GM08714 (cell line): ENCODE results near the gene RREB1.

Source experiments
- H3K4me3 ChIP-seq: fragments of 200-500 bp; sonication (Bioruptor generic); 2 replicates; pipeline ENCODE4 v1.5.1; 2014; ENCODE audit warnings: mild to moderate bottlenecking, low read length, inconsistent platforms
- ZNF274 ChIP-seq: IDR thresholded peaks from 2 replicates; pipeline ENCODE4 v1.6.1; 2012; ENCODE audit warnings: mild to moderate bottlenecking, low read depth, low read length

RREB1 gene

GRCh38 chr6:7122684-7123083 is 14.9 kb downstream of the RREB1 start:
- no peak for TF ChIP-seq ZNF274
- H3K4me3 ChIP-seq = no peak overlapping the region

DNA sequence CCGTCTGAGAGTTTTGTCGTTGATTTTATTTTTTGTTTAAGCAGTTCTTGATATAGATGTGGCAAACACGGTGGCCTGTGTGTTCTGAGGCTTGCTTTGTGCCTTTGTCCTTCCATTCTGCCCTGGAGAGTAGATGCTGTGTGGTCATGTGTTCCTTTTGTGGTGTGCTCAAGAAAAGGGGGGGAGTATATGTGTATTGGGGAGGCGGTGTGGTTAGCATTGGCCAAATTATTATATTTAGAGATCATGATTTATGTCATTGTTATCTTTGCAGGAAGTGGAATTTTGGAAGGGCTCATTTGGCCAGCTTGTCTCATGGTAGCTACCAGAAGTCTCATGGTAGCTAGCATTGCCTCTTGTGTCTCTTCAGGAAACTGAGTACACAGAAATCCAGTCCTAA is 16.4 kb downstream of the RREB1 start:
- no peak for TF ChIP-seq ZNF274
- H3K4me3 ChIP-seq = no peak overlapping the region

DNA sequence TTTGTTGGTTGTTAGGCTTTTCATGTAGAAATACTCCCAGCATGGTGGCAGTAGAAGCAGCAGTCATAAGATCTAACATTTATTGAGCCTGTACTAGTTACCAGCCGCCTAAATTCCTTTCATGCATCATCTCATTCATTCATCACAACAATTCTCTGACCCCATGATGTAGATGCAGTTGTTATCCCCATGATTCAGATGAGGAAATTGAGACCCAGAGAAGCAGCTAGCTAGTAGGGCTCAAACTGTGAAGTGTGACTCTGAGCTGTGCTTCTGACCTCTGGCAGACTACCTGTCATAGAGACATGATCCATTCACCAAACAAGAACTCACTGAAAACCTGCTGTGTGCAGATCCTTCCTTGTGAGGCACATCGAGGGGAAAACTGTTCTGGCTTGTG is 16.9 kb downstream of the RREB1 start:
- no peak overlapping the region for H3K4me3 ChIP-seq
- TF ChIP-seq ZNF274 = no peak

DNA sequence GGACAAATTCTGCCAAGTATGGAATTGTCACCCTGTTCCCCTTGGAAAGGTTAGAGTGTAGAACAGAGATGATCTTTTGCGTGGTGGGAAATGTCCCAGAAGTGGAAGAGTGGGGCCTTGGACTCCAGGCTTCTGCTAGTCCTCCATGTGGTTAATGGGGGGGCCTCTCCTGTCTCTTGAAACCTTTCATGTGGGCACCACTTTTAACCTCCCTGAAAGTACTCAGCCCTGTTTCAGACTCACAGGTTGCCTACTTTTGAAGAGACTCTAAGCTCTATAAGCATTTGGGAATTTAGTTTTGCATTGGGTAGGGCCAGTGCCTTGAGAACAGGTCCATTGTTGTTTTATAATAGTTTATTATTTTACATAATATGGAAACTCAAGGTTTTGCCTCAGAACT is 17.5 kb downstream of the RREB1 start:
- no peak overlapping the region for H3K4me3 ChIP-seq
- no peak for TF ChIP-seq ZNF274

DNA sequence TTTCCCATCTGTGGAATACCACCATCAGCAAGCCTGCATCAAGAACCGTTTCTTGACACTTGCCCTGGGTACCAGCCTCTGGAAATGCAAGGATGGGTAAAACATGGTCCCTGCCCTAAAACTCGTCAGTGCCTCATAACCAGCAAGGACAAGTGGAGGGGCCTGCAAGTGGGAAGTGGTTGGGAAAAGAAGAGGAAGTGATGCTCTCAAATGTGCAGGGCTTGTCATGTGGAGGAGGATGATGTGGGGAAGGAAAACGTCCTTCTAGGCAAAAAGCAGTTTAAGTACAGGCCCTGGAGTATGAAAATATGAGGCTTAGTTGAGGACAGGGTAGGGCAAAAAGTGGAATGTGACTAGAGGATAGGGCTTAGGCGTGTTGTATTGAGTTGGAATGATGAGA is 19.0 kb downstream of the RREB1 start:
- H3K4me3 ChIP-seq = no peak overlapping the region
- TF ChIP-seq ZNF274 = no peak

- no peak overlapping the region for H3K4me3 ChIP-seq
- TF ChIP-seq ZNF274 = no peak
Observed at GRCh38 chr6:7127680-7128079, 19.9 kb downstream of the RREB1 start.

GRCh38 chr6:7129360-7129759 is 21.6 kb downstream of the RREB1 start:
- no peak for TF ChIP-seq ZNF274
- H3K4me3 ChIP-seq = no peak overlapping the region

DNA sequence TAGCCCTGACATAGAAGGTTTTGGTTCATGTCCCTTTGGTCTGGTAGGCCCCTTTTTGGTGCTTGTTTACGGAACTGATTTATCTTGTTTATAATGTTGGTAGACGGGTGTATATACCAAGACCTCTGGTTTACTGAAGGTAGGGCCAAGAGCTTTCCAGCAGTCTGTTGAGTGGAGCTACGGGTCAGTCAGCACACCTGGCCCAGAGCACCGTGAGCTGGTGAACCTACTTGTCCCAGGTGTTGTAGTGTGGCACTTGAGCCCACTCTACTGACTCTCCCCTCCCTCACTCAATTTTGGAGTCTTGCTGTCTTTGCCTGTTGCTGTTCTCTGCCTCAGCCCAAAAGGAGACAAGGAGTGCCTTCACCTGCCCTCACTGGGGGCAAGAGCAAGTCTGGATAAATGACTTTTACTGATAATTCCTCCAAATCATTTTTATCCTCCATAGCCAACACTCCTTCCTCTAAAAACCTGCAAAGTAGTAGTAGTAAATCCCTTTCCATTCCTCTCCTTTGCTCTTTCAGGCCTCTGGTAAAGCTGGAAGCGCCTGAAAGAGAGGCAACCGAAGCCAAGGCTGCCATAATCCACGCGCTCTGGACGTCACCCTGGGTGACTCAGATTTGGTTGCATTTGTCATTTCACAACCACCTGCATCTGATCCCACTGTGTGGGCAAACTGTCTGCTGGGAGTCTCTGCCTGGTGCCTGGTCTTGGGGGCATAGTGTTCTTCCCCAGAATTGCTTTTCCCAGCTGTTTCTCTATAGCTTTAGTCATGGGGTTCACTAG is 22.2 kb downstream of the RREB1 start:
- H3K4me3 ChIP-seq = no peak overlapping the region
- TF ChIP-seq ZNF274 = no peak

DNA sequence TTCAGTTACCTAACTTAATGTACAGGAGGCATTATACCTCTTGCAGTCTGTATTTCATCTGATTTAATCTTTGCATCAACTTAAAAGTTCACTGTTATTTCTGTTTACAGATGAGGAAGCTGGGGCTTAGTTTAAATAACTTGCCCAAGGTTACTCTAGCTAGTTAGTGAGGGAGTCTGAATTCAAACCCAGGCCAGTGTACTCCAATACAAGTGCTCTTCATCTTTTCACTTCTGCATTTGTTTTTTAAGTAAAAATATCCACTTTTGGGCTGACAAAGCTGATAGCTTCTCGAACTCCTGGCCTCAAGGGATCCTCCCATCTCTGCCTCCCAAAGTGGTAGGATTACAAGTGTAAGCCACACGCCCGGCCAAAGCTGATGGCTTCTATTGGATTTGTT is 23.6 kb downstream of the RREB1 start:
- no peak for TF ChIP-seq ZNF274
- no peak overlapping the region for H3K4me3 ChIP-seq

GRCh38 chr6:7132398-7133035 is 24.8 kb downstream of the RREB1 start:
- TF ChIP-seq ZNF274 = no peak
- no peak overlapping the region for H3K4me3 ChIP-seq

DNA sequence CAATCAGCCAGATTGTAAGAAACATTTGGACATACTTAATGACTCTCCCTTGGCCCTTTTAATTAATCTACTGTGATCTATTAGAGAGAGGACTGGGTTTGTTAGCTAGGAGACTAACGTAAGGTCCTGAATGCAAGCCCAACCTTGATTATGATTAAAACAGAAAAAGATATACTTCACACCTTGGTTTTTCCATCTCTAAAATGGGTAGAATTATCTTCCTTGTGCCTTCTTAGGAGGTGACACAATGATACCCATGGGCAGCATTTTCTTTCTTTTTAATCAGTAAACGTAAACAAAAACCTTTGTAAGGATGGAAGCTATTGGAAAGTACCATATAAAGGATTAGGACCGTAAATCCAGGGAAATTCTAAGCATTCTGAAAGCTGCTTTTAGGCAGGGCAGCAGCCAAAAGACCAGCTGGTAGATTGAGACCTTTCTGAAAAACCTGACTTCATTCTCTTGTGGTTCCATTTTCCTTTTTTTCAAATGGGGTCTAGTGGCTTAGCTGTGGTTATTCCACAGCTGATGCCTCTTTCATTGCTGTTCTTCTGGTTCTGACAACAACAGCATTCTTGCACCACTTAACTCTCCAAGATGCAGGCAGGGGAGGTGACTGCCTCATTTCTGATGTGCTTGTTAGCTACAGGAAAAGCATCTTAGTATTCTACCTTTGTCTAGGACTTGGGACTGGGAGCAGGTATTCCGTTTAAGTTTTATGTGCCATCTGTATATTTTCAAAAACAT is 27.4 kb downstream of the RREB1 start:
- H3K4me3 ChIP-seq = 0 out of 2 replicates have a peak overlapping the region, but pooled peaks have one; percentile 21
- TF ChIP-seq ZNF274 = no peak

GRCh38 chr6:7135755-7136154 is 28.0 kb downstream of the RREB1 start:
- H3K4me3 ChIP-seq = peak overlapping the region; percentile 41; the same call in 1 of the 2 replicates
- TF ChIP-seq ZNF274 = no peak

GRCh38 chr6:7136859-7137334 is 29.1 kb downstream of the RREB1 start:
- no peak for TF ChIP-seq ZNF274
- H3K4me3 ChIP-seq = peak overlapping the region; percentile 10; the same call in 1 of the 2 replicates

DNA sequence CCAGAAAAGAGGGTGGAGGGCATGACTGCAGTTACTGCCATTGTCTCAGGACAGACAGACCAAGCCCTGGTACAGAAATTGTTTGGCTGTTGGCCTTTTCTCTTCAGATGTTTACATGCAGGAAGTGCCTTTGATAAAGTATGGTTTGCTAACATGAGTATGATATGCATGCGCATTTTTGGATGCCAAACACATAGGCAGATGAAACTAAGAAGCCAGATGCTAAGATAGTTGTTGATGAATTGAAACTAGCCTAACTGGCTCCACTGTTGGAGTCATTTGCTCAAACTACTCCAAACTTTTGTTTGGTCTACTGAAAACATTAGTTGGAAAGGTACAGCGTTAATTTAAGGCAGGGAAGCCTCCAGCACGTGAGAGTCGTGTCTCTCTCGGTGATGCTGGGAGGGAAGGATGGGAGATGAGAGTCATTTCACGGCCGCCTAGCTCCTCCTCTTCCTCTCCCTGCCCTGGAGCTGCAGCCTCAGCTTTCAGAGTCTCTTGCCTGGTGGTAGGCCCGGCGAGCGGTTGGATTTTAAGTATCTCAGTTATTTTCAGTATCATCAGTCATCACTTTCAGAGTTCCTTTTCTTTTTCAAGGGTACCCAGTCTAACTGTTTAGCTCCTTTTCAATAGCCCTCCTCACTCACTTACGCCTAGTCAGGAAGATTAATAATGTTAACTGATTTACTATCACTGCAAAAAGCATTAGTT is 29.7 kb downstream of the RREB1 start:
- H3K4me3 ChIP-seq = peak overlapping the region; percentile 10
- TF ChIP-seq ZNF274 = no peak
